Hepatocyte (in vitro differentiated cells): ENCODE measurements around the gene RAPGEF6. TPM values are rescaled to one million over a fixed set of nuclear protein-coding genes. Genes with fewer than 3 reads are reported as not detected.

Experiments
- DNase-seq: peaks from one replicate; pipeline ENCODE4 v3.0.0-alpha.2; 2016; ENCODE audit warnings: low spot score
- H2AFZ ChIP-seq: fragments of 200-600 bp; sonication (generic); 2 replicates; pipeline ENCODE4 v1.6.0; 2016; ENCODE audit warnings: antibody characterized with exemption, mild to moderate bottlenecking
- H3K27ac ChIP-seq: fragments of 200-600 bp; sonication (generic); 2 replicates; pipeline ENCODE4 v1.5.1; 2016; ENCODE audit warnings: mild to moderate bottlenecking
- H3K27me3 ChIP-seq: fragments of 200-600 bp; sonication (generic); 2 replicates; pipeline ENCODE4 v1.6.1; 2016
- H3K36me3 ChIP-seq: fragments of 200-600 bp; sonication (generic); replicated peaks from 2 replicates; pipeline ENCODE4 v1.5.1; 2016; ENCODE audit warnings: low read depth; ENCODE audit not compliant: insufficient read depth
- H3K4me1 ChIP-seq: fragments of 200-600 bp; sonication (generic); 2 replicates; pipeline ENCODE4 v1.5.1; 2016; ENCODE audit warnings: mild to moderate bottlenecking, moderate library complexity; ENCODE audit not compliant: insufficient read depth
- H3K4me2 ChIP-seq: fragments of 200-600 bp; sonication (generic); 2 replicates; pipeline ENCODE4 v1.6.0; 2016
- H3K4me3 ChIP-seq: fragments of 200-600 bp; sonication (generic); 2 replicates; pipeline ENCODE4 v1.5.1; 2016; ENCODE audit warnings: mild to moderate bottlenecking
- H3K79me2 ChIP-seq: fragments of 200-600 bp; sonication (generic); 2 replicates; pipeline ENCODE4 v1.6.0; 2017; ENCODE audit warnings: mild to moderate bottlenecking
- H3K9me2 ChIP-seq: fragments of 200-600 bp; sonication (generic); replicated peaks from 2 replicates; pipeline ENCODE4 v1.6.0; 2017; ENCODE audit warnings: mild to moderate bottlenecking; ENCODE audit not compliant: insufficient read depth
- H3K9me3 ChIP-seq: fragments of 200-600 bp; sonication (generic); 2 replicates; pipeline ENCODE4 v1.5.1; 2016; ENCODE audit warnings: low read depth, mild to moderate bottlenecking
- H4K20me1 ChIP-seq: fragments of 200-600 bp; sonication (generic); 2 replicates; pipeline ENCODE4 v1.6.0; 2016; ENCODE audit warnings: mild to moderate bottlenecking; ENCODE audit not compliant: insufficient read depth, poor library complexity, severe bottlenecking
- CTCF ChIP-seq: fragments of 200-600 bp; sonication (generic); IDR thresholded peaks from 2 replicates; pipeline ENCODE4 v1.5.1; 2016; ENCODE audit warnings: antibody characterized with exemption, mild to moderate bottlenecking; ENCODE audit not compliant: poor library complexity
- EZH2 ChIP-seq: fragments of 200-600 bp; sonication (generic); IDR thresholded peaks from 2 replicates; pipeline ENCODE4 v1.6.1; 2016; ENCODE audit warnings: antibody characterized with exemption, mild to moderate bottlenecking, borderline replicate concordance
- EZH2phosphoT487 ChIP-seq: fragments of 200-600 bp; sonication (generic); IDR thresholded peaks from one replicate; pipeline ENCODE4 v1.6.1; 2018; ENCODE audit warnings: antibody characterized with exemption, mild to moderate bottlenecking, low read depth, moderate library complexity; ENCODE audit not compliant: unreplicated experiment, severe bottlenecking
- WGBS: methylation state at CpG from one replicate; pipeline ENCODE4 v1.1.6; 2016; ENCODE audit warnings: low lambda C conversion rate; ENCODE audit errors: missing lambda C conversion rate; 5-methylcytosine and 5-hydroxymethylcytosine counted together
- polyA plus RNA-seq: library from polyadenylated mRNA; unstranded; fragments of >200 nt; fragmentation: Nextera tagmentation; extraction: Ambion mirVana; gene quantifications from 2 replicates; pipeline ENCODE4 v1.2.1, GENCODE V29; 2016
- total RNA-seq: library from RNA; depleted of rRNA; stranded (reverse); fragments of >200 nt; gene quantifications from 2 replicates; pipeline ENCODE4 v1.2.3, GENCODE V29; 2014

RAPGEF6 gene
- total and polyA plus RNA-seq, 2 experiments from 2014 or later: 4.7 to 13.3 TPM

GRCh38 chr5:131450941-131451340 is 184.1 kb downstream of the RAPGEF6 start:
- H3K4me3 ChIP-seq: no peak overlapping the region
- 94% methylated on average over 2 of the region's 2 CpGs for WGBS
- no peaks in the 10 kb centered on the region for H3K27me3 ChIP-seq
- no peaks in the 10 kb centered on the region for H3K9me2 ChIP-seq
- DNase-seq: no peak
- no peak overlapping the region for H3K27ac ChIP-seq
- H3K4me2 ChIP-seq: no peak overlapping the region
- H4K20me1 ChIP-seq: no peaks in the 10 kb centered on the region
- H3K4me1 ChIP-seq: no peaks in the 10 kb centered on the region
- TF ChIP-seq EZH2: no peak
- no peak for TF ChIP-seq CTCF
- no peak for TF ChIP-seq EZH2phosphoT487
- no peaks in the 10 kb centered on the region for H3K9me3 ChIP-seq
- no peaks in the 10 kb centered on the region for H3K79me2 ChIP-seq
- H2AFZ ChIP-seq: no peak overlapping the region
- H3K36me3 ChIP-seq: no peaks in the 10 kb centered on the region

DNA sequence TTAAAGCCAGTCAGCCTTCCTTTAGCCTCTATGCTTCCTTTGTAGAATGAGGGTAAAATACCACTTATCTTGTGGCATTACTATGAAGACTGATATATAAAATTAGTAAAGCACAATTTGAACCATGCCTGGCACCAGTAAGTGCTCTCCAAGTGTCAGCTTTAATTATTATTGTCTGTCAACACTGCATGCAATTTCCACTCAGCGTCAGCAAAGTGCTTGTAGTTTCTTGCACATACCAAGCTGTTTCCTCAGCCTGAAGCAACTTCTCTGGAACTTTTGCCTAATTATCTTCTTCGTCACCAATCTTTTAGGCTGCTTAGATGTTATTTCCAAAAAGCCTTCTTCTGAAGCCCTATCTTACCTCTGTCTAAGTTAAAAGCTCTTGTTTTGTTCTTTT is 193.8 kb downstream of the RAPGEF6 start:
- 73% methylated on average over 2 of the region's 2 CpGs for WGBS
- no peak for DNase-seq
- Histone ChIP-seq H3K79me2 (no peaks in the 10 kb centered on the region), H3K9me2 (no peaks in the 10 kb centered on the region), H2AFZ (no peak overlapping the region), H3K4me1 (no peaks in the 10 kb centered on the region), H3K27me3 (no peaks in the 10 kb centered on the region), H3K36me3 (no peaks in the 10 kb centered on the region), H3K9me3 (no peaks in the 10 kb centered on the region), H3K4me2 (no peak overlapping the region), H4K20me1 (no peaks in the 10 kb centered on the region), H3K4me3 (no peak overlapping the region), H3K27ac (no peak overlapping the region)
- TF ChIP-seq CTCF (no peak), EZH2phosphoT487 (no peak), EZH2 (no peak)

DNA sequence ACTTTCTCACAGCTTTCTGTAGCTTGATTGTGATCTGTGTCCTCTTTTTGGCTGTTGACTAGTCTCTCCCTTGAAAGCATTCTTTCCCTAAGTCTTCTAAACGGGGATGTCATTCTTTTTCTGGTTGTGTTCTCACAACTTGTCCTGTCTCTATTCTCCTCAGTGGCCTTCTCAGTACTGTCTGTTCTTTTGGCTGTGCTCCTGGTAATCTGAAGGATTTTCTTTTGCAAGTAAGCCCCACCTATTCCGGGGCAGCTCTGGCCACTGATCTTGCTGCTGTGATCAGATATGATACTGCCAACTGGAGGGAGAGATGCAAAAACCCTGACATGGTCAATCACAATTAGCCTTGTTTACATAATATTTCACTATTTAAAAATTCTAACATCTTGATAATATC is 198.9 kb downstream of the RAPGEF6 start:
- H3K79me2 ChIP-seq: no peaks in the 10 kb centered on the region
- H3K4me2 ChIP-seq: no peak overlapping the region
- WGBS: 78% methylated on average over 2 of the region's 2 CpGs
- H3K27me3 ChIP-seq: no peaks in the 10 kb centered on the region
- DNase-seq: no peak
- no peak overlapping the region for H2AFZ ChIP-seq
- no peak for TF ChIP-seq EZH2
- no peak for TF ChIP-seq CTCF
- TF ChIP-seq EZH2phosphoT487: no peak
- H3K4me3 ChIP-seq: no peak overlapping the region
- H3K9me2 ChIP-seq: no peaks in the 10 kb centered on the region
- H3K36me3 ChIP-seq: no peaks in the 10 kb centered on the region
- no peaks in the 10 kb centered on the region for H3K4me1 ChIP-seq
- no peaks in the 10 kb centered on the region for H4K20me1 ChIP-seq
- no peak overlapping the region for H3K27ac ChIP-seq
- no peaks in the 10 kb centered on the region for H3K9me3 ChIP-seq

DNA sequence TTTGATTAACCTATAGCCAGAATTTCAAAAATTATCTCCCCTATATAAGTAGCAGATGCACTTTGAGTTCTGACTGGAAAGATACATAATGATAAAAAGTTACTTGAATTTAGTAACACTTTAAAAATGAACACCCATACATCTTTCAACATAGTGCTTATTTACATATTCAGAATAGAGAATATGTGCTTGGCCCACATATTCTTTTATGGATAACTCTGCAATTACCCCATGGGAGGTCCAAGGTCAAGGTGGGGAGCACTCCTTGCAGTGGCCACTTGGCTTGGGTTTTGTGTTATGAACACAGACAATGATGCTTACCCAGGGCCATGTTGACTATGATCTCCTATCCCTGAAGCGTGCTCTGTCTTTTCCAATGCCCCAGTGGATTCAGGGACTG is 201.9 kb downstream of the RAPGEF6 start:
- H3K27me3 ChIP-seq: no peaks in the 10 kb centered on the region
- H3K36me3 ChIP-seq: no peaks in the 10 kb centered on the region
- no peaks in the 10 kb centered on the region for H4K20me1 ChIP-seq
- H3K79me2 ChIP-seq: no peaks in the 10 kb centered on the region
- H3K9me3 ChIP-seq: no peaks in the 10 kb centered on the region
- 100% methylated on average over 1 of the region's 1 CpG for WGBS
- no peaks in the 10 kb centered on the region for H3K4me1 ChIP-seq
- H3K9me2 ChIP-seq: no peaks in the 10 kb centered on the region
- no peak overlapping the region for H3K27ac ChIP-seq
- TF ChIP-seq EZH2 (no peak), EZH2phosphoT487 (no peak), CTCF (no peak)
- H2AFZ ChIP-seq: no peak overlapping the region
- no peak overlapping the region for H3K4me3 ChIP-seq
- no peak for DNase-seq
- no peak overlapping the region for H3K4me2 ChIP-seq
